Neutrophil (primary cell): Measurements from ENCODE around the gene RBM39.
"Not testable (repeated sequence)": the region's sequence is repeated elsewhere in the genome, so short reads cannot be mapped to it uniquely, and the experiment has no call there.

Experiments
- H3K27ac ChIP-seq: fragments of 200-600 bp; sonication (generic); 2 replicates; pipeline ENCODE4 v1.5.1; 2016; ENCODE audit warnings: mild to moderate bottlenecking, moderate library complexity
- H3K27me3 ChIP-seq: fragments of 200-600 bp; sonication (generic); 2 replicates; pipeline ENCODE4 v1.6.0; 2016; ENCODE audit warnings: mild to moderate bottlenecking
- H3K36me3 ChIP-seq: fragments of 200-600 bp; sonication (generic); 2 replicates; pipeline ENCODE4 v1.5.1; 2017
- H3K4me1 ChIP-seq, 2 experiments: fragments of 200-600 bp in 1 of 2; sonication (generic) in 1 of 2; 1 replicate in 1 of 2; 2 replicates in 1 of 2; pipeline versions ENCODE4 v1.5.1 to v1.6.1; 2013 to 2016; ENCODE audit warnings: low read depth in 1 of 2, low read length in 1 of 2, mild to moderate bottlenecking in 1 of 2, moderate library complexity in 1 of 2; ENCODE audit not compliant: control insufficient read depth in 1 of 2, insufficient read depth in 1 of 2
- H3K4me3 ChIP-seq, 2 experiments: fragments of 200-600 bp in 1 of 2; sonication (generic) in 1 of 2; 1 replicate in 1 of 2; 2 replicates in 1 of 2; pipeline ENCODE4 v1.5.1; 2013 to 2016; ENCODE audit warnings: low read depth in 1 of 2, low read length in 1 of 2, mild to moderate bottlenecking in 1 of 2, moderate library complexity in 1 of 2
- H3K9me3 ChIP-seq: fragments of 200-600 bp; sonication (generic); 2 replicates; pipeline ENCODE4 v1.5.1; 2016
- CTCF ChIP-seq: fragments of 200-600 bp; sonication (generic); IDR thresholded peaks from 2 replicates; pipeline ENCODE4 v1.5.1; 2016; ENCODE audit warnings: antibody characterized with exemption

The RBM39 gene

GRCh38 chr20:35724321-35725230, 17.5 kb downstream of the RBM39 start:
- Histone ChIP-seq H3K9me3 (no peaks in the 10 kb centered on the region), H3K4me3 (no peak overlapping the region), H3K27me3 (no peaks in the 10 kb centered on the region), H3K36me3 (peaks cover 100% of the 10 kb centered on the region), H3K27ac (peak overlapping the region; percentile 19), H3K4me1 (peaks cover 5 to 14% of the 10 kb centered on the region in 2 experiments)
- TF ChIP-seq CTCF = no peak

- not testable (repeated sequence) for H3K4me3 ChIP-seq, H3K9me3 ChIP-seq, H3K27me3 ChIP-seq, H3K27ac ChIP-seq
- Histone ChIP-seq H3K4me1 (peaks cover 5 to 14% of the 10 kb centered on the region in 2 experiments), H3K36me3 (peaks cover 100% of the 10 kb centered on the region)
Measured at GRCh38 chr20:35723652-35724320, 18.3 kb downstream of the RBM39 start.

GRCh38 chr20:35723275-35723639, 18.8 kb downstream of the RBM39 start:
- H3K36me3 ChIP-seq = peaks cover 100% of the 10 kb centered on the region
- H3K4me3 ChIP-seq, H3K9me3 ChIP-seq, H3K27me3 ChIP-seq, H3K27ac ChIP-seq: not testable (repeated sequence)
- peaks cover 5 to 14% of the 10 kb centered on the region in 2 experiments for H3K4me1 ChIP-seq

GRCh38 chr20:35721621-35722020, 20.4 kb downstream of the RBM39 start:
- peaks cover 100% of the 10 kb centered on the region for H3K36me3 ChIP-seq

GRCh38 chr20:35721219-35721618, 20.8 kb downstream of the RBM39 start:
- Histone ChIP-seq H3K4me1 (no peaks in the 10 kb centered on the region), H3K36me3 (peaks cover 100% of the 10 kb centered on the region), H3K4me3 (no peak overlapping the region), H3K27me3 (no peaks in the 10 kb centered on the region), H3K9me3 (no peaks in the 10 kb centered on the region), H3K27ac (no peak overlapping the region)
- TF ChIP-seq CTCF = no peak

More at GRCh38 chr20:35721621-35722020, 20.4 kb downstream of the RBM39 start:
- TF ChIP-seq CTCF = no peak
- peaks cover 0 to 1% of the 10 kb centered on the region in 2 experiments for H3K4me1 ChIP-seq
- H3K9me3 ChIP-seq = no peaks in the 10 kb centered on the region
- H3K4me3 ChIP-seq = no peak overlapping the region
- no peaks in the 10 kb centered on the region for H3K27me3 ChIP-seq
- H3K27ac ChIP-seq = no peak overlapping the region

GRCh38 chr20:35720165-35721123, 21.6 kb downstream of the RBM39 start:
- H3K27ac ChIP-seq = no peak overlapping the region
- H3K4me1 ChIP-seq = no peaks in the 10 kb centered on the region
- no peak overlapping the region for H3K4me3 ChIP-seq
- H3K27me3 ChIP-seq = no peaks in the 10 kb centered on the region
- peaks cover 4% of the 10 kb centered on the region for H3K9me3 ChIP-seq
- peaks cover 100% of the 10 kb centered on the region for H3K36me3 ChIP-seq
- TF ChIP-seq CTCF = no peak
